ENCODE data around the gene PLEKHG1.

The PLEKHG1 gene

GRCh38 chr6:150620244-150620643, 20.6 kb downstream of the PLEKHG1 start:
- DNase-seq (ENCODE audit: low spot score): no peak

DNA sequence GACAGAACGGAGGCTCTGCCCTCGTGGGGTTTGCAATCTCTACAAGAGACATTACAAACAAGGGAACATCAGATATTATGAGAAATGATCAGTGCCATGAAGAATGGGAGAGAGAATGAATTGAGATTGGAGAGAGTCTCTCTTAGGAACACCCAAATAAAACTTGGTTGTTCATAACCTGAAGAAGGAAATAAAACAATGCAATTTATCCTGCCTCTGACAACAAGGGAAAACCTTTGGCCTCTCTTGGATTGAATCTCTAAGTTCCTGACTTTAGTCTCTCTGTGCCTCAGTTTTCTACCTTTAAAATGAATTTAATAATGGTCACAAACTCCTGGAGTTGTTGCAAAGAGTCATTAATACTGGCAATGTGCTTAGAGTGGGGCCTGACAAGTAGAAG, 21.1 kb downstream of the PLEKHG1 start:
- no peak for DNase-seq (ENCODE audit: low spot score)

- DNase-seq (ENCODE audit: low spot score): no peak
These were observed 22.8 kb downstream of the PLEKHG1 start for GRCh38 chr6:150622476-150622875.

DNA sequence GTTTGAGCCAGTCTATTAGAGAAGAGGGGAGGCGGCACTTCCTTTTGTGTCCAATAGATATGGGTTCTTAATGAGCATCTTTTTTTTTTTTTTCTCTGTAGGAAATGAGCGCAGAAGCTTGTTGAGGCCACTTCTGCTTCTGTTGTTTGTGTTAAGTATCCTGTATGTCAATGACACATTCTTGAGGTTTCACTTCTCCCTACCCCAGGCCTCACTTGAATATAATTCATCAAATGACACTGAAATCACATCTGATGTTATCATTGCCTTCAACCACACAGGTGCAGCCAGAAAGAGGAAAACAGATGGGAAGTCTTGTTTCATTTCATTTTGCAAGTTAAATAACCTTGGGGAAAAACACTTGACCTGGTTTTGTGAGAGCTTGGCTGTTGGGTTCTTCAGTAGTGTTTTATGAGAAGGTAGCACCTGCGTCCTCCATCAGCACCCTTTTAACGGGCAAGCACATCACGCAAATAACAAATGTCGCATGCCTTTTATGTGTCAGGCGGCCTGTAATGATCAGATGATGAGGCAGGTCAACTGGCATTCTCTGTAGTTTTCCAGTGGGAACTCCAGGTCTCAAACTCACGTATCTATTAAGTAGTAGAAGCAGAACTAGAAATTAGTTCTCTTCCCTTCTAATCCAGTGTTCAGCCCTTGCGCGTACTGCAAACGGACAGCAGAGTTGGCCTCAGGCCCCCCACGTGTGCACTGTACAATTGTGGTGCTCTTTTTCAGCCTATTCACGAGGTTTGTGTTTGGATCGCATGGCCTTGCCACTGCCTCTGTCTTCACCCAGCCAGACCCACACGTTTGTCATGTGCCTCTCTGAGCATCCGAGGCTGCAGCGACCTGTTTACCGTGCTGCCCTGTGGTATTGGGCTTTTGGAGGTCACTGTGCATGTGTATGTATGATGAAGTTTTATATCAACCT, 23.5 kb downstream of the PLEKHG1 start:
- no peak for DNase-seq (ENCODE audit: low spot score)

DNA sequence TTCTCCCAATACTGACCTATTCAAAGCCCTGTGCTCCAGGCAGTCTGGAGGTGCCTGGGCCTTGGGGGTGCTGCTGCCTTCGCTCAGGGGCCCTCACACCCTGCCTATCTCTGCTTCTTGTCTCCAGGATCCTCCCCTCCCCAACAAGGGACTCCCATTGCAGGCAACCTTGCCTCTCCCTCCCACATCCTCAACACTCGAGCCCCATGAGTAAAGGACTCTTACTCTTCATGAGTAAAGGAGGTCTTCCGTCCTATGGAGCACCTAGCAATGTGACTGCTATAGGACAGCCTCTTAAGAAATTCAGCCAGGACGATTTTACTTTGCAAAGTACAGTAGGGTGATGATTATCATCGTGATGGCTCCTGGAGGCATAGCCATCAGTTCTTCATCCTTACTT, 24.5 kb downstream of the PLEKHG1 start:
- no peak for DNase-seq (ENCODE audit: low spot score)

GRCh38 chr6:150625927-150626326, 26.2 kb downstream of the PLEKHG1 start:
- no peak for DNase-seq (ENCODE audit: low spot score)

- DNase-seq (ENCODE audit: low spot score): no peak
These were observed 27.5 kb downstream of the PLEKHG1 start for GRCh38 chr6:150627154-150627553.

GRCh38 chr6:150627585-150628025, 27.9 kb downstream of the PLEKHG1 start:
- no peak for DNase-seq (ENCODE audit: low spot score)

GRCh38 chr6:150628908-150629307, 29.2 kb downstream of the PLEKHG1 start:
- DNase-seq (ENCODE audit: low spot score): no peak

GRCh38 chr6:150631283-150631983, 31.7 kb downstream of the PLEKHG1 start:
- DNase-seq (ENCODE audit: low spot score): no peak

- no peak for DNase-seq (ENCODE audit: low spot score)
These were observed 32.4 kb downstream of the PLEKHG1 start for GRCh38 chr6:150631984-150632642.

DNA sequence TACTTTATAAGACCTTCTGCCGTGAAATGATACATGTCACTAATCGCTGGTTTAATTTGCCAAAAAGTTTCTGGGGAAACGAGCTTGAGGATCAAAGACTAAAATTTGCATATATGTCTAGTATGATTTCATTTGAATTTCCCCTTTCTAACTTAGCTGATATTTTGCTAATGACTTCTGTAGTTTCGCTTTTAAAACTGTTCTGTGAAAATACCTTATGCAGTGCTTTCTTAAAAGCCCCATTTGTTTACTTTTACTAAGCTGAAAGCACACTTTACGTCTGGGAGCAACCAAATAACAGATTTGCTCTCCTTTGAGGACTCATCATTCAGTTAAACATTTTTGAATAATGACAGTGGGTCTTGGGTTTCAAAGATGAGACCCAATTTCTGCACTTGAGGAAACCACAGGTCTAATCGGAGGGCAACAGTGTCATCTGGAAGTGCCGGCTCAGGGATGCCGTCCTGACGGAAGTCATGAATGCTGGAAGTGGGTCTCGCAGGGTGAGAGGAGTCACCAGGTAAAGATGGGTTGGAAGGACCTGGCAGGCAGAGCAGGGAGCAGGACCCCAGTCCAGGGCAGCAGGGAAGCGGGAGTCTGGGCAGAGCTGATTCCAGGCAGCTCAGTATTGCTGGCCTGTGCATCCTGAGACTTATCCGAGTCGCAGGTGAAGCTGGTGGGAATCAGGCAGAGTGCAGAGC, 33.2 kb downstream of the PLEKHG1 start:
- DNase-seq (ENCODE audit: low spot score): peak; percentile 22

DNA sequence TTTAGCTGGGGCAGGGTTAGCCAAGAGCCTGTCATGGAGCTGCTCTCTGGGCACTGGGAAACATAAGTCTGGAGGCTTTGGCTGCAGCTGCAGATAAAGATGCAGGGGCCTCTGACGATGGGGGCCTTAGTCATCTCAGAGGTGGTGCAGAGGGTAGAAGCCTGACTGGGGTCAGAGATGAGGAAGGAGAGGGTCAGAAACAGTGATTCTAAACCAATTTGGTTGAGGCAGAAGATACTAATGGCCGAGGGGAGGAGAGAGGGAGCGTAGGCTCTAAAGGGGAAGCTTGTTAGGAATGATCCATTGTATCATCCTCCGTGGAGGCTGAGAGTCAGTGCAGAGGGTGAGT, 33.8 kb downstream of the PLEKHG1 start:
- no peak for DNase-seq (ENCODE audit: low spot score)

DNA sequence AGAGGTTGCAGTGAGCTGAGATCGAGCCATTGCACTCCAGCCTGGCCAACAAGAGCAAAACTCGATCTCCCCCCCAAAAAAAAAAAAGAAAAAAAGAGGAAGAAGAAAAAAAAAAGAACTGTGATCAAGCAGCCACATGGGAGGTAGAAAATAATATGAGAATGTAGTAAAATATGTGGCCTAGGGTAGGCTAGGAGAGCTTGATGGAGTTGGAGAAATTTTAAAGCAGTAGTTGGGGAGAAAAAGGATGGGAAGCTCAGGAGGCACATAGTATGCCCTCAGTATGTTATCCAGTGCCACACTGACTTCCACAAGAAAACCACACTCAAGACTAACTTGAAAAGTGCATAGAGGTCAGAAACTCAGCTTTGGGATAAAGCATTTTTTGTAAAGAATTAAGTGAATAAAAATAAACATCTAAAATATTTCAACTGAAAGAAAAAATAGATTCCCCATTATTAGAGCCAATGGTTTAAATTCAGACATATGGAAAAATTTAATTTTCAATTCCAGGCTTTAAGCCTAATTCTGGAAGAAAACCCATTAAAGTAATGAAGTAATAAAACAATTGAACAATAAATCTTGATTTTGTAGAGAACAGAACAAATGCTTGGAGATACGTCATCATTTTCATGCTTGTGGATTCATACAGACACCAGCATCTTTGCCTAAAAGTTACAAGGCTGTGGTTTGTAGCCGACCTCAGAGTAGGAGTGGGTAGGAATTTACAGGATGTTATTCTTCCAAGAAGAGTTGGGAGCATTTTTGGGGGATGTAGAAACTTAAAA, 34.7 kb downstream of the PLEKHG1 start:
- no peak for DNase-seq (ENCODE audit: low spot score)

- DNase-seq (ENCODE audit: low spot score): no peak
These were observed 35.2 kb downstream of the PLEKHG1 start for GRCh38 chr6:150634964-150635292.

DNA sequence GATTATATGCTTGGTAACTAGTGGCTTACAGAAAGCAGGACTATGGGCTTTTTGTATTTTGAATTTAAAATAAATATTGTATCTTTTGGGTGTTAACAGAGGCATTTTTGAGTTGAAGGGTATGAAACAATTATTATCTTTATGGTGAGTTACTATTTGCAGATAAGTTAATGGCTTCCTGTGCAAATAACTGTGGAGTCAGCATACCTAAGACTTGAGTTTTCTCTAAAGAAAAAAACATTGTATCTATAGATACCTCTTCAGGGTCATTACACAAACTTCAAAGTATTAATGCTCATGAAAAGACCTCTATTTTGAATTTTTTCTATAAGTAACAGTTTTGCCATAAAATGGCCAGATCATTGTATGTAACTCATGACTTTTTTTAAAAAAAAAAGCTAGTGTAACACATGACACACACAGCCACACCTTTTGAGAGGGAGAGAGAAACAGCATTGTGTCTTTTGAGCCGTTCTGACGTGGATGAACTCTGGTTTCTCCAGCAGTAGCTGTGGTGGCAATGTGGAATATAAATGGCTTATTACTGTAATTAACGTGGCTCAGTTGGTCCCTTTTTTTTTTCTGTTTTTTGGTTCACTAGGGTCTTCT, 36.3 kb downstream of the PLEKHG1 start:
- no peak for DNase-seq (ENCODE audit: low spot score)

DNA sequence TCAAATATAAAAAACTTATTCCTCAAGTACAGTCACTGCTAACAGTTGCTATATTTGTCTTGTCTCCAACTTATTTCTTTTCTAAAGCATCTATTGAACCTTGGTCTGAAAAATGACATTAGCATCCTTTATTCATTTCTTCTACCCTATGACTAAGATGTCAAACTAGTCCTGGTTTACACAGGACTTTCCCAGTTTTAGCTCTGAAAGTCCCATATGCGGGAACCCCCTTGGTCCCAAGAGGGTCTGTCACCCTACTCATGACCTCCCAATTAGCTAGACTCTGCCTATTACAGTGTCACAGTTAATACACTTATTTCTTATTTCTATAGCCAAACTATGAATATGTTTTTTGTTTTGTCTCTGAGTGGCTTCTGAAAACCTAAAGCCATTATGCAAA, 37.1 kb downstream of the PLEKHG1 start:
- DNase-seq (ENCODE audit: low spot score): no peak

DNA sequence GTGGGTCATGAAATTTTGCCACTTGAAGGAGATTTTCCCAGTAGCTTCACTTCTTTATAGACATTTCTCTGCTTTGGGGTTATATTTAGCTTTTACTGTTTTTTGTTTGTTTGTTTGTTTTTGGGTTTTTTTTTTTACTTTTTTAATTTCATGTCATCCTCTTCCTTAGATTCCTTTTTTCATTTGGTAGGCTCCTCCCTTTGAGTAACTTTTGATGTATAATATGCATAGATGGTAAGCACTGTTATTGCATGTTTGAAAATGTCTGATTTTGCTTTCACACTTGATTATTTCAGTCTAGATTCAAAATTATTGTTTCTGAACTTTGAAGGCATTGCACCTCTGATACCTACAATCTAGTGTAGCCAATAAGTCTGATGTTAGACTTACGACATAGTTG, 37.6 kb downstream of the PLEKHG1 start:
- no peak for DNase-seq (ENCODE audit: low spot score)

- no peak for DNase-seq (ENCODE audit: low spot score)
These were observed 38.6 kb downstream of the PLEKHG1 start for GRCh38 chr6:150638267-150638666.

GRCh38 chr6:150638765-150639164, 39.1 kb downstream of the PLEKHG1 start:
- DNase-seq (ENCODE audit: low spot score): no peak

DNA sequence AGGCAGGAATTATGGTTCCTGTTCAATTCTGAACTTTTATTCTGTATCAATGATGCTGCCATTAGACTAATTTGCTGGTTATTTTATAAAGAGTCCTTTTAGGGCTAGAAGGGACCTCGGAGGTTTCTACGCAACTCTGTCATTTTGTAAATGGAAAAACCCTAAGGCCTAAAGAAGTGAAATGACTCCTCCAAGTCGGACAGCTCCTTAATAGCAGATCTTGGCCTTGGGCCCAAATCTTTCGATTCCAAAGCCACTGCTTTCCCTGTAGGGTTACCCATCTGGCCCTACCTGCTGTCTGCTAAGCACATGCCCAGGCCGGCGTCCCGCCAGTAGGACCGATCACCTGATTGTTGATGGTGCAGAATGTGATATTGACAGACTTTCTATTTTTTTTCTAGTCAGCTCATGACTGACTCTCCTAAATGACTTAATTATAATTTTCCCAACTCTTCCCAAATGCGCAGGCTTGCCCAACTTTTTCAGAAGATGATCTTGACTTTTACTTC, 40.2 kb downstream of the PLEKHG1 start:
- DNase-seq (ENCODE audit: low spot score): no peak
